Colon (tissue), 2 donors: ENCODE data around the gene NEU2.
"Not testable (repeated sequence)": the region's sequence is repeated elsewhere in the genome, so short reads cannot be mapped to it uniquely, and the experiment has no call there.

ENCODE experiments used
- FAIRE-seq: peaks from 2 replicates; lab custom pipeline; 2012; peaks lifted over from hg19 to GRCh38; lab: Jason Lieb, UNC
- donor health status: control.
- donor health status: control.

The NEU2 gene

DNA sequence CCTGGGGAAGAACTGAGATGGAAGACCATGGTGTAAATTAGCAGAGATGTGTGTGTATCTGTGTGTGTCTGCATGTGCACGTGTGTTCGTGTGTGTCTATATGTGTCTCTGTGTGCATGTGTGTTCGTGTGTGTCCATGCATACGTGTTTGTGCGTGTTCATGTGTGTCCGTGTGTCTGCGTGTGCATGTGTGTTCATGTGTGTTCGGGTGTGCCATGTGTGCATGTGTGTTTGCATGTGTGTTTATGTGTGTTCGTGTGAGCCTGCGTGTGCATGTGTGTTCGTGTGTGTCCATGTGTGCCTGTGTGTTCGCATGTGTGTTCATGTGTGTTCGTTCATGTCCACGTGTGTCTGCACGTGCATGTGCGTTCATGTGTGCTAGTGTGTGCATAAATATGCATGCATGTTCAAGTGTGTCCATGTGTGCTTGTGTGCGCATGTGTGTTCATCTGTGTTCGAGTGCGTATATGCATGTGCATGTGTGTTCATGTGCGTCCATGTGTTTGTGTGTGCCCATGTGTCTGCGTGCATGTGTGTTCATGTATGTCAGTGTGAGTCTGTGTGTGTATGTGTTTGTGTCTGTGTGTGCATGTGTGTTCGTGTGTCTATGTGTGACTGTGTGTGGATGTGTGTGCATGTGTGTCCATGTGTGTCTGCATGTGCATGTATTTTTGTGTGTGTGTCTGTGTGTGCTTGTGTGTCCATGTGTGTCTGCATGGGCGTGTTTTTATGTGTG, 3.1 kb downstream of the NEU2 start:
- FAIRE-seq = no peak

DNA sequence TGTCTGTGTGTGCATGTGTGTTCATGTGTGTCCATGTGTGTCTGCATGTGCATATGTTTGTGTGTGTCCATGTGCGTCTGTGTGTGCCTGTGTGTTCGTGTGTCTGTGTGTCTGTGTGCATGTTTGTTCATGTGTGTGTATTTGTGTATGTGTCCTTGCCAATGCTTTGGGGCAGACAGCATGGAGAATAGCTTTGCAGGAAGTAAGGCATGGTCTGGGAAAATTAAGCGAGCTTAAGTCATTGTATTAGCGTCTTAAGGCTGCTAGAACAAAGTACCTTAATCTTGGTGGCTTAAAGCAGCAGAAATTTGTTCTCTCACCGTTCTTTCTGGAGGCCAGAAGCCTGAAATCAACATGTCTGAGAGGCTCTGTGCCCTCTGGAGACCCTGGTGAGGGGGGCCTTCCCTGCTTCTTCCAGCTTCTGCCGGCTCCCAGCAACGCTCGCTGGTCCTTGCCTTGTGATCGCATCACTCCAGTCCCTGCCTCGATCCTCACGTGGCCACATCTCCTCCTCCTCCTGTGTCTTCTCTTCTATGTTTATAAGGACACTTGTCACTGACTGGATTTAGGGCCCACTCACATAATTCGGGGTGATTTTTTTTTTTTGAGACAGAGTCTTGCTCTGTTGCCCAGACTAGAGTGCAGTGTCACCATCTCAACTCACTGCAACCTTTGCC, 3.8 kb downstream of the NEU2 start:
- FAIRE-seq = no peak

DNA sequence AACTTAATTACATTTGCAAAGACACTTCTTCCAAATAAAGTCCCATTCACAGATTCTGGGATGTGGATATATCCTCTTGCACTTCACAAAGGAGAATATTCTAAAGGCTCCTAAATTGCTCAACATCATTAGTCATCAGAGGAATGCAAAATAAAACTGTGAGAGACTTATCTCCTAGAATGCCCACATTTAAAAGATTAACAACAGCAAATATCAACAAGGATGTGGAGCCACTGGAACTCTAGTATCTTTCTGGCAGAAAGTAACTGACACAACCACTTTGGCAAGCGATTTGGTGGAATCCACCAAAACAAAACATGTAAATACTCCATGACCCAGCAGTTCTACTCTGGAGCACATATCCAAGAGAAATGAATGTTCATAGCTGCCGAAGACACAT, 4.6 kb downstream of the NEU2 start:
- no peak for FAIRE-seq

DNA sequence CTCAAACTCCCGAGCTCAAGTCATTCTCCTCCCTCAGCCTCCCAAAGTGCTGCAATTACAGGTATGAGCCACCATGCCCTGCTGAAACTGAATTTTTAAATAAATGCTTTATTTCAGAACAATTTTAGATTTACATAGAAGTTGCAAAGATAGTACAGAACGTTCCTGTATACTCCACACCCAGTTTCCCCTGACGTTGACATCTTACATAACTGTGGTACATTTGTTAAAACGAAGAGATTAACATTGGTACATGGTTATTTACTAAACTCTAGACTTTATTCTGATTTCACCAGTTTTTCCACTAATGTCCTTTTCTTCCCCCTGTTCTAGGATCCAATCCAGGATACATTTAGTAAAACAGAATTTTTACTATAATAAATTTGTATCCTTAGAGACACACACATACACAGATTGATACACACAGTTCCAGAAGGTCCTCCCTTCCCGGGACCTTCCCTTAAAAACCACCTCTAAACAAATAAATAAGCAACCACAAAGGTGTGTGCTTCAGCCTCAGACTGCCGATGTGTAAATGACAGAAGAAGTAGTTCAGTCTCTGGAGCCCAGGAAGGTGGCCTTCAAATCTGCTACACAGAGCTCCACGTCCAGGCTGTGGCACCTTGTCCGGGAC, 6.9 kb downstream of the NEU2 start:
- FAIRE-seq = no peak

DNA sequence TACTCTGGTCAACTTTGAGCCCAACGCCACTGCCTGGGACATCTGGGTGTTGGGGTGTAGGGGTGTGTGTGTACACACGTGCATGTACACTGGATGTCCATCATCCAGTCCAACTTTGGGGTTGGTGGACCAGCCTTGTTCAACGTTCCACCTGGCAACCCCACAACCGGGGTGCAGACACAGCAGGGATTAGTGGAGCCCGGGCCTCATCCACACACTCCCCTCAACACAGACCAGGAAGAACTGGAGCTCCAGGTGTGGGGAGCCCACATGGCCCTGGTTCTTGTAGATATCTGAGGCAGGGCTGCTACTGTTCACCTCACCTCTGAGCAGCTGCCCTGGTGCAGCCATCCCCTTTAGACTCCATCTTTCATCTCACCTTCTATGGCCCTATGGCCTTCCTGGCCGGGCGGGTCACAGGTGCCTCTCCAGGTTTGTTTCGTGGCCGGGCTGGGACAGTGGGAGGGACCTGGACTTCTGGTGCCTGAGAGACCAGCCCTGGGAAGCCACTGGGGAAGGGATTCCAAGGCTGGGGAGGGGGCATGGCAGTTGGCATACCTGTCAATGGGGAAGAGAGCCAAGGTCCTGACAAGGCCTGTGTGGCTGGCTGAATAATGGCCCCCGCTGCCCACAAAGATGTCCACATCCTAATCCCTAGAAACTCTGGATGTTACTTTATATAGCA, 7.5 kb downstream of the NEU2 start:
- no peak for FAIRE-seq

DNA sequence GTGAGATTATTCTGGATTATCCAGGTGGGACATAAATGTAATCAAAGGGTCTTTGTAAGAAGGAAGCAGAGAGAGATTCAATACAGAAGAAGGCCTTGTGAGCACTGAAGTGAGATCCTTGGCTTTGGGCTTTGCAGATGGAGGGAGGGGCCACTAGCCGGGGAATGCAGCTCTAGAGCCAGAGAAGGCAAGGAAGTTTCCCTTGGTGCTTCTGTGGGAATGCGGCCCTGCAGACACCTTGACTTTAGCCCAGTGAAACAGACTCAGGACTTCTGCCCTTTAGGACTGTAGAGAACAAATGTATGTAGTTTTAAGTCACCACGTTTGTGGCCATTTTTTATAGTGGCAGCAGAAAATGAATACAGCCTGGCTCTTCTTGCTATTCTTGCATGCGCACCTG, 8.1 kb downstream of the NEU2 start:
- FAIRE-seq = no peak

DNA sequence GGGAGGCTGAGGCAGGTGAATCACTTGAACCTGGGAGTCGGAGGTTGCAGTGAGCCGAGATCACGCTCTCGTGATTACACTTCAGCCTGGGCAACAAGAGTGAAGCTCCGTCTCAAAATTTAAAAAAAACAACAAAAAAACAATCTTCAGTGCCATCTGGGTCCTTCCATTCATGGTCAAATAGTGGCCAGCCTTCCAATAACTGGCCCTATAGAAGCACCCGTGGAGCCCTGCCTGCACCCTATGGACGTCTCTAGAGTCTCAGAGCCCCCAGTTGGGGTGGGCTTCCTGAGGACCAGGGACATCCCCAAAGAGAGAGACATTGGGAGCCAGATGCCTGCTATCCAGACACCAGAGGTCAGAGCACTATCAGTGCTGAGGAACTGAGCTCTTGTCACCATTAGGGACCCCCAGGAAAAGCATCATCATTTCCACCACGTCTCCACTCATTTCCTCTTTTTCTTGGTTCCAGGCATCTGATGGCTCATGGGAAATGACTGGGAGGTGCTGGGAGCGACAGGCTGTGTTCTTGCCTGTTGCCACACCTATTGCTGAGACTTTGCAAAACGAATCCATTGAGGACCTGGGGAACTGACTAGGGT, 9.4 kb downstream of the NEU2 start:
- FAIRE-seq = no peak

DNA sequence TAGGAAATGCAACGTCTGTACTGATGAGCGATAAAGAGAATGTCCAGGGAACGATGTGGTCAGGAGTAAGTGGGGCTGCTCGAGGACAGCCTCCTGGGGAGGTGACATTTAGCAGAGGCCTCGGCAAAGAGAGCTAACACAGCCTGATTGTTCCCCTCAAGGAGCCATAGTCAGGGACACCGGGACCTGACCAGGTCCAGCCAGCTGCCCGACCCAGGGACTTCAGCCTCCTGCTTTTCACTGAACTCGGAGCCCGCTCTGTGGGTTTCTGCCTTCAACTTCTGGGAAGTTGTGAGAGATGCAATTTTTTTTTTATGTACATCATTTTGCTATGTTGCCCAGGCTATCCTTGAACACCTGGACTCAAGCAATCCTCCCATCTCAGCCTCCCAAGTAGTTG, 10.1 kb downstream of the NEU2 start:
- FAIRE-seq = no peak

DNA sequence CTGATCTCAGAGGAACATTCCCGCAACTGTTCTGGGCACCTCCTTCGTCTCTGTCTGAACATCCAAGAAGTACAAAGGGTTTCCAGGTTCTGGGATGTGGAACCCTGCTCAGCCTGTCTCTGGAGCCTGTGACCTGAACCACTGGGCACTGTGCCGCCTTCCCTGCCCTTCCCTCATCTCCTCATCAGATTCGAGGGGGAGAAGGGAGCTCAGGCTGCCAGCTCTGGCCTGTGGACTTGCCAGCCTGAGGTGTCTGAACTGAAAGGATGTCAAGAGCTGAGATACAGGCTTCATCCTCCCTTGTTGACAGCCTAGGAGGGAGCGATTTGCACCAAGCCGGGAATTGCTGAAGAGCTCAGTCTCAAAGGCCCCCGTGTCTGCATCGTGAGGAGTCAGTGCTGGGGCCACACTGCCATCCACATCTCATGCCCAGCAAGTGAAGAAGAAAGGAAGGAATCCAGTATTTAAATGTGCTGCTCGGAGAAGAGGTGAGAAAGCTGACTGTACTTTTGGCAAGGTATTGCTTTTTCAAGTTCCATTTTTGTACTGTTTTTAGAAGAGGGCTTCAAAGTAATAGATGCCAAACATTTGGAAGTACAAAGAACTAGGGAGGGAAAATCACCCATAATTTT, 12.6 kb downstream of the NEU2 start:
- FAIRE-seq = no peak

DNA sequence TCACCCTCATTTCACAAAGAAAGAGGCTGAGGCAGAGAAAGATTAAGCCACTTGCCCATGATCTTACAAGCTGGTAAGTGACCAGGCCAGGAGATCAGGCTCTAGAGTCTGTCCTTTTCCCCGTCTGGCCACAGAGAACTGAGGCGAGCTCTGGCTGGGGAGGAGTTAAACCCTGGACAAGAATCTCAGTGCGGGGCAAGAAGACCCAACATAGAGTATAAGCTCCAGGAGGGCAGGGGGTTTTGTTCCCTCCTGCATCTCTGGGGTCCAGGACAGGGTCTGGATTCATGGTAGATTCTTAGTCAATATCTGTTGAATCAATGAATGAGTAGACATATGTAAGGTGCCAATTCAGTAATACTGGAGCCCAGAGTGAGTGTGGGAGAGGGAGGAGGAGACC, 14.7 kb downstream of the NEU2 start:
- FAIRE-seq = no peak

DNA sequence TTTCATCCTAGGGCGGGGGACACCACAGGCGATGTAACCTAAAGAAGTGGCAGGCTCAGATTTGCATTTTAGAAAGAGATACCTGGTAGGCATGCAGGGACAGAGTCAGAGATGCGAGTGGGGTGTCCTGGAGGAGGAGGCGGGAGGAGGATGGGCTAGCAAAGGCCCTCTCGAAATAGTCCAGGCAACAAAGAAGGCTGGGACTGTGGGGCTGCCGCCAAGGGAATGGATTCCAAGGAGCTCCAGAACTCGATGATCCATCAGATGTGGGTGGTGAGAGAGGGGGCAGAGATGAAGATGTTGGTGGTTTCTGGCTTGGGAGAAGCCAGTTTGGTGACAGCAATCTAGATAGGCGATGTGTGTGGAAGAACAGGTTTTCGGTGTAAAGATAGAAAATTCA, 15.2 kb downstream of the NEU2 start:
- no peak for FAIRE-seq

DNA sequence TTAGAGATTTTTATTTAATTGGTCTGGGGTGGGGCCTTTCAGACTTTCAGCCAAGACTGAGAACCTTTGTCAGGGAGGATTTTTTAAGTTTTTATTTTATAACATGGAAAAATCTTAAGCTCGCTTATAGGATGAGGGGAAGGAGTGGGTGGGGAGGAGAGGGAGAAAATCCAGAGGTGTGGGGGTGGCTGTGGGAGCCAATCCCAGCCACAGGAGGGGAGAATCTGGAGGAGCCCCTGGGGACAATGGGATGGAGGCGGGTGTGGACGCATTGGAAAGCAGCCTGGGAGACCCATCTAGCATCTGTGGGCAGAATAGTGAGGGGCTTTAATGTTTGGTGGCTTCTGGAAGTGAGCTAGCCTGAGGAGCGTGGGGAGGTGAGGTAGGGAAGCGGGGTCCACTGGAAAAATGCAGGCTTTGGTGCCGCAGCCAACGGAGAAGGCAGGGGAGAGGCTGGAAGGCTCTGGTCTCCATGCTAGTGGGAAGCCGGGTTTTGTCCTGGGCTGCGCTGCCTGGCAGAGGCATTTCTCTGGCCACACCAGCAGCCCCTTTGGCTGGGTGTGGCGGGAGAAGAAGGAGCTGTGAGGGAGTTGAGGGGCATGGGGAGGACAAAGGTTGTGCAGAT, 16.2 kb downstream of the NEU2 start:
- no peak for FAIRE-seq

DNA sequence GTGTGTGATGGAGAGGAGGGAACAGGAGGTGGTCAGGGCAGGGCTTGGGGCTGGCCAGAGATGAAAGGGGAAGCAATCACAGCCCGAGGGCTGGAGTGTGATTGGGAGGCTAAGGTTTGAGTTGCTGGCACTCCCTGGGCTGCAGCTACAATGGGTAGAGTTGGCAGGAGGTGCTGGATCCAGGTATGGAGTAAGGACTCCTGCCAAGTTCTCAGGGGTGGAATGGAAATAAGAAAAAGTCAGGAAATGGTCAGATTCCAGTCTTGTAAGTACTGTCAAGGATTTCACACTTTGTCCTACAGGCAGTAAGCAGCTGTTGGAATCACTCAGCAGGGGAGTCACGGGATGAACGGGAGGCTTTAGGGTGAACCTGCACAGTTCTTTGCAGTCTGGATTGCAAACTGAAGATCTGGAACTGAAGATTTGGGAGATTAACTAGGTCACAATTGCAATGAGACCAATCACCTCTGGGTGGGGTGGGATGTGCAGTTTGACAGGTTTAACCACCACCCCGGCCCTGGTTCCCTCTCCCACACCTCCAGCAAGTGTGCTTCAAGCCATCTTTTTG, 16.8 kb downstream of the NEU2 start:
- FAIRE-seq = no peak

DNA sequence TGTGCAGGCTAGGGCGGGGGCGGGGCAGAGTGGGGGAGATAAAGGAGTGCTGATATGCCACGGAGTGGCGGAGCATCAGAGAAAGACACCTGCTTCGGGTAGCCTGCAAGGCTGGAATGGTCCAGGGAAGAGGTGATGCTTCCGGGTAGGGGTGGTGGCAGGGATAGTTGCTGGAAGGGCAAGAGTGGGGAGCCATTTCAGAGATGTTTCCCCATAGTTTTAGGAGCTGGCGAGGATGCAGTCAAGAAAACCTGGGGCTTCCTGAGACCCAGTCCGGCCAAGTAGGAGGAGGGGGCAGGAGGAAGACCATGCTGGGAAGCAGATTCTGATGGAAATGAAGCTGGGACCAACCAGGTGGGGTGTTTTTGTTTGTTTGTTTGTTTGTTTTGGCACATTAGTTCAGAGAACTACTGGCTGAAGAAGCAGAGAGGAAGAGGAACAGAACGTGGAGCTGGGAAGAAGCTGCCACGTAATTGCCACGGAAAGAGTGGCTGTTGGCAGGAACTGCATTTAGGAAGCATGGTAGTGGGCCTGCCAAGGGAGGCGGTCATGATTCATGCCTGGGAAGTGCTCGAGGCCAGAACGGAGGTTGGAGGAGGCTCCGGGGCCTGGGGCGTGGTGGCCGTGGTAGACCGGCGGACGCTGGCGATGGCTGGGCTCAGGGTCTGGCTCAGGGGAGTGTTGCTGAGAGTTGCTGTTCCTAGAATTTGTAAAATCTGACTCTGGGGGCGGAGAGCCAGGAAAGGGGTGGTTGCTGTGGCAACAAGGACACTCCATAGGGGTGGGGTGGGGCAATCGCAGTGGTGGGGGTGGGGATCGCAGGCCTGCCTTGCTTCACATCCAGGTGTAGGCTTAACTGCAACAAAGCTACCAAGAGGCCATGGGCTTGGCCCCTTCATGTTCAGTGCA, 19.0 kb downstream of the NEU2 start:
- FAIRE-seq = no peak

DNA sequence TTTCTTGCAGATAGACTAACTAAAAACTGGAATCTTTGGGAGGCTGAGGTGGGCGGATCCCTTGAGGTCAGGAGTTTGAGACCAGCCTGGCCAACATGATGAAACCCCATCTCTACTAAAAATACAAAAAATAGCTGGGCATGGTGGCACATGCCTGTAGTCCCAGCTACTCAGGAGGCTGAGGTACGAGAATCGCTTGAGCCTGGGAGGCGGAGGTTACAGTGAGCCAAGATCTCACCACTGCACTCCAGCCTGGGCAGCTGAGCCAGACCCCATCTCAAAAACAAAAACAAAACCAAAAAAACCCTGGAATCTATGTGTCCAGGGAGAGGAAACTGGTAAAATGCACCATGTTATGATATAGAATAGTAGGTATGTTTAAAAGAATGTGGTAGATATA, 20.0 kb downstream of the NEU2 start:
- not testable (repeated sequence) for FAIRE-seq

DNA sequence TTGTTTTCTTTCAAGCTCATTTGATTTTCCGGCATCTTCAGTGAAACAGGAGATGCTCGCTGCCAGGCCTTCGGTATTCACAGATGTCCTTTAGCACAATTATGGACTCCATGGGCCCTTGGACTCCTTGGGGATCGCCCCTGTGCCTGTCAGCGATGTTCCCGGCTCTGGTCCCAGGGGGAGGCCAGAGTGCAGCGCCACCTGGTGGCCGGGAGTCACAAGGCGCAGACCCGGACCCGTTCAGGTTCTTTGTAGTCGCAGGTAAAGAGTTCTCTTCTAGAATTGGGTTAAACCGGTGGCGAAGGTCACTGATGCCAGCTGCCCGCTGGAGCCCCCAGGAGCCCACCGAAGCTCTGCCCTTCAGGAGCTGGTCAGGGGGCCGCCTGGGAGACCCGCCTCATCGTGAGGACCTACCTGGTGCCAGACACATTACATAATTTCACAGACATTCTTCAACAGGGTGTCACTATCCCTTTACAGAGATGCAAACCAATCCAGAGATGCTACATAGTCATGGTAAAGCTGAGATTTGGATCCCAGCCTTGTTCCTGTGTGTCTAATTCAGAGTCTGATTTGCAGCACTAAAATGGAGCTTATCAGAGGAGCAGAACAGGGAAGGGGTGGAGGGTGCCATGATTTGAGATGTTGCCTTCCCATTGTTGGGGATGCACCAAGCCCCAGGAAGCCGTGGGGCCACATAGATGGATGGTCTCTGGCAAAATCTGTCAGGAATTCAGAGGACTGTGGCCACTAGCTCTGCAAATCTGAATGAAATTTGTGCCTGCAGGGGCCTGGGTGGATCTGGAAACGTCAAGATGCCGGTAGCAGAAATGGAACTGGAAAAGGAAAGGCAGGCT, 21.7 kb downstream of the NEU2 start:
- no peak for FAIRE-seq

DNA sequence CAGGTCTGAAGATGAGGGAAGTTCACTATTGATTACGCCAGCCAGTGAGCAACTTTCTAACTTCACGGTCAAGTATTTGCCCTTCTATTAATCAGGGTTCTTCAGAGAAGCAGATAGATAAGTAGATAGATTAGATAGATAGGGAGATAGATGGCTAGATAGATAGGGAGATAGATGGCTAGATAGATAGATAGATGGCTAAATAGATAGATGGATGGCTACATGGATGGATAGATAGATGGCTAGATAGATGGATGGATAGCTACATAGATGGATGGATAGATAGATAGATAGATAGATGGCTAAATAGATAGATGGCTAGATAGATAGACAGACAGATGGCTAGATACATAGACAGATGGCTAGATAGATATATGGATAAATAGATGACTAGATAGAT, 22.9 kb downstream of the NEU2 start:
- no peak for FAIRE-seq

DNA sequence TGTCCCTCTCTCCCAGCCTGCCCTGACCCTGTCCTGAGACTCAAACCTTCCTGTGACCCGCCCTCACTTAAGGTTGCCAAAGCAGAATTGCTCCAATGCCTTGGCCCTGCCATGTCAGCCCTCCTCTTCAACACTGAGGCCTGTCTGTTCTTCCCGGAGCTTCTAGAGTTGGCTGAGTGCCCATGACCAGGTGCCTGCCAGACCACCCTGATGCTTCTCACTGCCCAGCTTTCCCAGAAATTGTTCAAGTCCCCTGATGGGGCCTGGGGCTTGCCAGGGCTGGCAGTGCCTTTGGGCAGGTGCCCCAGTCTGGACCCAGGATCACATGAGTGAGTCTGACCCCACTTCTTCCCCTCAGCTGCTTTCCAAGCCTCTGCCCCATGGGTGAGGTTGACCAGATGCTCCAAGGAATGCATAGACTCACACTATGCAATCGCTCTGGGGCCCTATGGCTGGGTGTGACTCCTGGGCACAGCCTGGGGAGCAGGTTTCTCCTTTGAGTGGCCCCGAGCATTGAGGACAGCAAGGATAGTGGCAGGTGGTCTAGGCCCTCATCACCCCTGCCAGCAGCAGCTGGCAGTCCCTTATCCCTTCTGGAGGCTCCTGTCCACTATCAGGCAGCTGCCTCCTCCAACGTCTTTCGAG, 24.6 kb downstream of the NEU2 start:
- no peak for FAIRE-seq
